GM21528 (cell line): ENCODE data around the gene OR5W2.
"Not testable (repeated sequence)": the region's sequence is repeated elsewhere in the genome, so short reads cannot be mapped to it uniquely, and the experiment has no call there.

Experiments used
- ATAC-seq: cut with Tn5 transposase; IDR thresholded peaks from one replicate; pipeline ENCODE4 v1.9.1; 2021; ENCODE audit warnings: mild to moderate bottlenecking, moderate library complexity; ENCODE audit not compliant: unreplicated experiment, low FRiP score

Gene OR5W2

GRCh38 chr11:55914482-55914881 lies at the start of gene OR5W2:
OR5W2 (minus strand) TSS chr11:55914582; CDS start chr11:55914582, 0 bp downstream.
- no peak for ATAC-seq

GRCh38 chr11:55956521-55956920 lies 42.1 kb upstream of the OR5W2 start:
- no peak for ATAC-seq

GRCh38 chr11:55949330-55949729 lies 34.9 kb upstream of the OR5W2 start:
- ATAC-seq, result no peak

- no peak for ATAC-seq
Measured at GRCh38 chr11:55942785-55943392, 28.5 kb upstream of the OR5W2 start.

- no peak for ATAC-seq
Measured at GRCh38 chr11:55936300-55936699, 21.9 kb upstream of the OR5W2 start, which contains the start of gene OR5I1. OR5I1 (minus strand) TSS chr11:55936400; CDS start chr11:55936400, 0 bp downstream.

- no peak for ATAC-seq
Measured at GRCh38 chr11:55920537-55920936, 6.2 kb upstream of the OR5W2 start.

GRCh38 chr11:55902308-55902707 lies 12.1 kb downstream of the OR5W2 start:
- no peak for ATAC-seq

GRCh38 chr11:55895216-55895615 lies 19.2 kb downstream of the OR5W2 start:
- ATAC-seq, result no peak

- not testable (repeated sequence) for ATAC-seq
Measured at GRCh38 chr11:55885481-55885880, 28.9 kb downstream of the OR5W2 start.

GRCh38 chr11:55884995-55885394 lies 29.4 kb downstream of the OR5W2 start:
- ATAC-seq, result not testable (repeated sequence)

GRCh38 chr11:55882997-55883396 lies 31.4 kb downstream of the OR5W2 start, which contains the start of gene TRIM51:
TRIM51 (plus strand) TSS chr11:55883297; CDS start chr11:55885429, 2,132 bp downstream.
- ATAC-seq, result not testable (repeated sequence)

GRCh38 chr11:55873146-55873545 lies 41.2 kb downstream of the OR5W2 start:
- not testable (repeated sequence) for ATAC-seq

- ATAC-seq, result not testable (repeated sequence)
Measured at GRCh38 chr11:55872731-55873130, 41.7 kb downstream of the OR5W2 start.

- ATAC-seq, result not testable (repeated sequence)
Measured at GRCh38 chr11:55867354-55867753, 47.0 kb downstream of the OR5W2 start.
